ENCODE results near the gene PACS2.

PACS2 gene

GRCh38 chr14:105384041-105384557 lies 69.6 kb downstream of the PACS2 start:
- Mint-ChIP-seq H3K9me3 (no peaks in the 10 kb centered on the region), H3K27me3 (no peaks in the 10 kb centered on the region), H3K36me3 (ENCODE audit: low read depth) (peaks cover 4% of the 10 kb centered on the region), H3K27ac (no peak overlapping the region), H3K4me3 (no peak overlapping the region), H3K4me1 (ENCODE audit: low read depth) (no peaks in the 10 kb centered on the region)

- no peaks in the 10 kb centered on the region for H3K9me3 Mint-ChIP-seq
- no peak overlapping the region for H3K4me3 Mint-ChIP-seq
- H3K36me3 Mint-ChIP-seq (ENCODE audit: low read depth), result peaks cover 4% of the 10 kb centered on the region
- peaks cover under 1% of the 10 kb centered on the region for H3K4me1 Mint-ChIP-seq (ENCODE audit: low read depth)
- H3K27me3 Mint-ChIP-seq, result no peaks in the 10 kb centered on the region
- H3K27ac Mint-ChIP-seq, result no peak overlapping the region
These were observed 70.2 kb downstream of the PACS2 start for GRCh38 chr14:105384605-105385321.

- Mint-ChIP-seq H3K4me1 (ENCODE audit: low read depth) (peaks cover 5% of the 10 kb centered on the region), H3K27me3 (no peaks in the 10 kb centered on the region), H3K4me3 (no peak overlapping the region), H3K36me3 (ENCODE audit: low read depth) (peaks cover 4% of the 10 kb centered on the region), H3K9me3 (no peaks in the 10 kb centered on the region), H3K27ac (no peak overlapping the region)
These were observed 70.7 kb downstream of the PACS2 start for GRCh38 chr14:105385322-105385637.

- Mint-ChIP-seq H3K27ac (no peak overlapping the region), H3K36me3 (ENCODE audit: low read depth) (peaks cover 4% of the 10 kb centered on the region), H3K27me3 (no peaks in the 10 kb centered on the region), H3K4me3 (no peak overlapping the region), H3K4me1 (ENCODE audit: low read depth) (peaks cover 8% of the 10 kb centered on the region), H3K9me3 (no peaks in the 10 kb centered on the region)
These were observed 71.3 kb downstream of the PACS2 start for GRCh38 chr14:105385698-105386365.

- Mint-ChIP-seq H3K4me3 (no peak overlapping the region), H3K36me3 (ENCODE audit: low read depth) (peaks cover 4% of the 10 kb centered on the region), H3K9me3 (no peaks in the 10 kb centered on the region), H3K4me1 (ENCODE audit: low read depth) (peaks cover 8% of the 10 kb centered on the region), H3K27me3 (no peaks in the 10 kb centered on the region), H3K27ac (no peak overlapping the region)
These were observed 72.3 kb downstream of the PACS2 start for GRCh38 chr14:105386581-105387529.

GRCh38 chr14:105387530-105387922 lies 73.0 kb downstream of the PACS2 start:
- H3K4me3 Mint-ChIP-seq, result no peak overlapping the region
- no peaks in the 10 kb centered on the region for H3K27me3 Mint-ChIP-seq
- no peaks in the 10 kb centered on the region for H3K9me3 Mint-ChIP-seq
- peaks cover 8% of the 10 kb centered on the region for H3K4me1 Mint-ChIP-seq (ENCODE audit: low read depth)
- no peak overlapping the region for H3K27ac Mint-ChIP-seq
- peaks cover 4% of the 10 kb centered on the region for H3K36me3 Mint-ChIP-seq (ENCODE audit: low read depth)

- Mint-ChIP-seq H3K4me3 (no peak overlapping the region), H3K27ac (no peak overlapping the region), H3K27me3 (no peaks in the 10 kb centered on the region), H3K4me1 (ENCODE audit: low read depth) (peaks cover 8% of the 10 kb centered on the region), H3K36me3 (ENCODE audit: low read depth) (peaks cover 4% of the 10 kb centered on the region), H3K9me3 (no peaks in the 10 kb centered on the region)
These were observed 73.8 kb downstream of the PACS2 start for GRCh38 chr14:105388110-105388951.

- H3K27me3 Mint-ChIP-seq, result no peaks in the 10 kb centered on the region
- H3K4me3 Mint-ChIP-seq, result no peak overlapping the region
- H3K4me1 Mint-ChIP-seq (ENCODE audit: low read depth), result peaks cover 8% of the 10 kb centered on the region
- H3K27ac Mint-ChIP-seq, result no peak overlapping the region
- H3K36me3 Mint-ChIP-seq (ENCODE audit: low read depth), result no peaks in the 10 kb centered on the region
- H3K9me3 Mint-ChIP-seq, result no peaks in the 10 kb centered on the region
These were observed 74.4 kb downstream of the PACS2 start for GRCh38 chr14:105388976-105389375.

GRCh38 chr14:105389534-105389933 lies 75.0 kb downstream of the PACS2 start:
- Mint-ChIP-seq H3K4me1 (ENCODE audit: low read depth) (peaks cover 8% of the 10 kb centered on the region), H3K9me3 (no peaks in the 10 kb centered on the region), H3K4me3 (no peak overlapping the region), H3K36me3 (ENCODE audit: low read depth) (no peaks in the 10 kb centered on the region), H3K27me3 (no peaks in the 10 kb centered on the region), H3K27ac (no peak overlapping the region)

GRCh38 chr14:105389976-105390848 lies 75.7 kb downstream of the PACS2 start:
- H3K4me3 Mint-ChIP-seq, result no peak overlapping the region
- H3K36me3 Mint-ChIP-seq (ENCODE audit: low read depth), result no peaks in the 10 kb centered on the region
- peaks cover 8% of the 10 kb centered on the region for H3K4me1 Mint-ChIP-seq (ENCODE audit: low read depth)
- H3K27me3 Mint-ChIP-seq, result no peaks in the 10 kb centered on the region
- no peak overlapping the region for H3K27ac Mint-ChIP-seq
- no peaks in the 10 kb centered on the region for H3K9me3 Mint-ChIP-seq

- Mint-ChIP-seq H3K4me3 (no peak overlapping the region), H3K4me1 (ENCODE audit: low read depth) (peaks cover 8% of the 10 kb centered on the region), H3K27me3 (no peaks in the 10 kb centered on the region), H3K9me3 (no peaks in the 10 kb centered on the region), H3K27ac (no peak overlapping the region), H3K36me3 (ENCODE audit: low read depth) (no peaks in the 10 kb centered on the region)
These were observed 76.4 kb downstream of the PACS2 start for GRCh38 chr14:105390849-105391500.

GRCh38 chr14:105391541-105391940 lies 77.0 kb downstream of the PACS2 start:
- no peak overlapping the region for H3K27ac Mint-ChIP-seq
- no peaks in the 10 kb centered on the region for H3K9me3 Mint-ChIP-seq
- H3K27me3 Mint-ChIP-seq, result no peaks in the 10 kb centered on the region
- no peaks in the 10 kb centered on the region for H3K36me3 Mint-ChIP-seq (ENCODE audit: low read depth)
- no peak overlapping the region for H3K4me3 Mint-ChIP-seq
- H3K4me1 Mint-ChIP-seq (ENCODE audit: low read depth), result peaks cover 8% of the 10 kb centered on the region
